HG02798 (cell line): ENCODE results near the gene PLEKHM1.
"Not testable (repeated sequence)": the region's sequence is repeated elsewhere in the genome, so short reads cannot be mapped to it uniquely, and the experiment has no call there.

ENCODE experiments used
- ATAC-seq: cut with Tn5 transposase; IDR thresholded peaks from one replicate; pipeline ENCODE4 v1.9.1; 2021; ENCODE audit warnings: mild to moderate bottlenecking; ENCODE audit not compliant: unreplicated experiment, poor library complexity

PLEKHM1 gene

DNA sequence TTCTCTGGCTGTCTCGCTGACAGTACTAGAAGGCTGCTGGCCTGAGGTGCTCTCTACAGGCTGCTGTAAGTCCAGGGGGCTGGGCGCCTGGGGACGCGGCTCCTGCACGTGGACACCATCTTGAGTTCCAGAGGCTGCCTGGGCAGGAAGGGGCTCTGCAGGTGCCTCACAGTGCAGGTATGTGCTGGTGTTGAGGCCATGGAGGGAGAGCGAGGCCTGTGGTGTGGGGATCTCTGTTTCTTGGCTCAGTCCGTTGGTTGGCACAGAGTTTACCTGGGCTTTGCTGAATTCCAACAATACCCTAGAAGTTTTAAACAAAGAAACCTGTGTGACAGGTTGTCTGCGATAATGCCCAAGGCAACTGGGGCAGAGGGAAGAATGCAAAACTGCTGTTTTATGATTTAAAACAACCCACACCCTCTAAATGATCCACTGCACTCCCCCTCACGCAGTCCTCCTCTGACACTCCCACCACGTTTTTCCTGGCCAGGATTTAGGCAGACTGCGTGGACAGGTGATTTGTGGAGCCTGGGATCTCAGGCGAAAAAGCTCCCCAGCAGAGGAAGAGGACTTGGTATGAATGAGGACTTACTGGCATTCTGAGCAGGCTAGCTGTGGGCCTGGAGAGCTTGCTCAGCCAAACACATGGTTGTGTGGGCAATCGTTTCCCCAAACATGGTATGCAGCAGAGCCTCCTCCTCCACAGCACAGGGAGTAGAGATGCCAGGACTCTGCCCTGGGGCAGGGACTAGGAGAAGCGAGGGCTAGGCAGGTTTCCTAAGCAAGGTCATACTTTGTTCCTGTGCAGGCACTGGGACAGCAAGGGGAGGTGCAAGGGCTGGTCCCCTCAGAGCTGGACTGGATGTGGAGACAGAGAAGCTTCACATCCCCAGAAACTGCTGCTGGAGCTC lies 22.0 kb downstream of the PLEKHM1 start:
- ATAC-seq: not testable (repeated sequence)

DNA sequence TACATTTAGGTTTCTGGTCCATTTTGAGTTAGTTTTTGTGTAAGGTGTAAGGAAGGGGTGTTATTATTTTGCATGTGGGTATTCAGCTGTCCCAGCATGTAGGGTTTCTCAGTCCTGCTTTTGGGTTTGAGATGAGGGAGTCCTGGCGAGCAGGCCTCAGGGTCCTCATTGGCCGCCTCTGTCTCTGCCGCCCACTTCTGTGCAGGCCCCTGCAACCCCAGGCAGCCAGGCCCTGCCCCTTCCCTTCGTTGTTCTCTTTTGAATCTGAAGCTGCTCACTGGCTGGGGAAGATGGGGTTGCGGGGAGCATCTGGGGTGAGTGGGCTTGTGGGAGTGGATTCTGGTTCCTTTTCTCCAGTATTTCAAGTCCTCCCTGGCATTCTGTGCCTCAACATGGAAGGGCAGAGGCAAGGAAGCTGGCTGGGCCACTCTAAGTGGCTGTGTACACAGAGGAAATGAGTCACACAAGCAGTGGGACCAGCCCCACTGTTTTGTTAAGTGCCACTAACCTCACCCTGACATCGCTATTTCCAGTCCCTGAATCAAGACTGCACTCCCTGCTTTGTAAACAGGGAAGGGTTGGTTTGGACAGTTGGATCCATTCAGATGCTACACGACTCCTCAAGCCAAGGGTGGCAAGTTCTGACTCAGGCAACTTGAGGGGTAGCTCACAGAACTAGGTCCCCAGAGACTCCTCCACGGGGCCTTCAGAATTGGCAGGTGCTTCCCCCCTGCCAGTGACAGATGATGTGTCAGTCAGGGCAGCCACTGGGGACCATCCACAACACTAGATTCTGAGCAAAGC lies 28.8 kb downstream of the PLEKHM1 start:
- peak; percentile 87 for ATAC-seq

DNA sequence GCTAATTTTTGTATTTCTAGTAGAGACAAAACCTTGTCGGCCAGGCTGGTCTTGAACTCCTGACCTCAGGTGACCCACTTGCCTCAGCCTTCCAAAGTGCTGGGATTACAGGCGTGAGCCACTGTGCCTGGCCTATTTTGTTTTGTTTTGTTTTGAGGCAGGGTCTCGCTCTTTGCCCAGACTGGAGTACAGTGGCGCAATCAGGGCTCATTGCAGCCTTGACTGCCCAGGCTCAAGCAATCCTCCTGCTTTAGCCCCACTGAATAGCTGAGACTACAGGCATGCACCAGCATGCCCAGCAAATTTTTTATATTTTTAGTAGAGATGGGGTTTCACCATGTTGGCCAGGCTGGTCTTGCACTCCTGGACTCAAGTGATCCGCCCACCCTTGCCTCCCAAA lies 30.1 kb downstream of the PLEKHM1 start:
- not testable (repeated sequence) for ATAC-seq

DNA sequence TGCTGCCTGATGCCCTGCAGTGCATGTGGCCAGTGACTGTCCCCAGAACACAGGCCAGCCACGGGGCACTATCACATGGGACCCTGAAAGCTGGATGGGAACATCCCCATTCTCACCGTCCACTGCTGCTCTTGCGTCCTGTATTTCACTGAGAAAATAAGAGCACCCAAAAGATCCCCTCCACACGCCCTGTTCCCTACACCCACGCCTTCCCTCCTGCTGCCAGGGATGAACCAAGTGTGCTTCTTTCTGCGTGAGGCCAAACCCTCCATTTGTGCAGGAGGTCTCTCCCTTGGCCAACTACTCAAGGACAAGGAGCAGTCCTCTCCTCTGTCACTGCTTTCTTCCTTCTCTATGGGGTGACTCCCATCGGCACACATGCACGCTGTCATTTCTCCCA lies 36.2 kb downstream of the PLEKHM1 start:
- ATAC-seq: not testable (repeated sequence)

DNA sequence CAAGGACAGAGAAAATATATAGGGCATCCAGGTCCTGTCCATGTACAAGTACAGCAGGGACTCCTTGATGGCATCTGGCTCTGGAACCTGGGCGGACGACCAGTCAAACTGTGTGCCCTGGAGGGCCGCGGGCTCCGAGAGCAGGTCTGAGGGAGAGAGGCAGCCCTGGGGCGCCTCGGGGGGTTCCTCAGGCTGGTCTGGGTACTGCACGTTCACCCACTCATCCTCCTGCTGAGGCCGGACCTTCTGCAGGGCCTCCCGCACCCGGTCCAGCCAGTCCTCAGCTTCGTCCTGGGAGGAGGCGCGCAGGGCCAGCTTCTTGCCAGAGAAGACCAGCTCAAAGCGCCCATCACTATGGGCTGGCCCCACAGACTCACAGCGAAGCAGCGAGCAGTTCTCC lies 36.8 kb downstream of the PLEKHM1 start:
- ATAC-seq: not testable (repeated sequence)

DNA sequence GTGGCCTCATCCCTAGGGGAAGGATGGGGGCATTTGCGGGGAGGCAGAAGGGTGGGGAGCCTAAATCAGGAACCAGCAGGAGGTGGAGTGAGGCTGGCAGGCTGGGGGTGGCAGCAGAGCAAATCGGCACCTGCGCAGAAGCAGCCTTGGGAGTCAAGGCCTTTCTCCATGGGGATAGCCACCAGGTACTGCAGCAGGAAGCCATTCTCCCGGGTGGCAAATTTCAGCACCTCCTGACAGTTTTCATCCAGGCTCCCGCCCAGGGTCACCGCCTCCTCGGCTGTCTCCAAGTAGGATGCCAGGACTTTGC lies 37.3 kb downstream of the PLEKHM1 start:
- ATAC-seq: not testable (repeated sequence)

DNA sequence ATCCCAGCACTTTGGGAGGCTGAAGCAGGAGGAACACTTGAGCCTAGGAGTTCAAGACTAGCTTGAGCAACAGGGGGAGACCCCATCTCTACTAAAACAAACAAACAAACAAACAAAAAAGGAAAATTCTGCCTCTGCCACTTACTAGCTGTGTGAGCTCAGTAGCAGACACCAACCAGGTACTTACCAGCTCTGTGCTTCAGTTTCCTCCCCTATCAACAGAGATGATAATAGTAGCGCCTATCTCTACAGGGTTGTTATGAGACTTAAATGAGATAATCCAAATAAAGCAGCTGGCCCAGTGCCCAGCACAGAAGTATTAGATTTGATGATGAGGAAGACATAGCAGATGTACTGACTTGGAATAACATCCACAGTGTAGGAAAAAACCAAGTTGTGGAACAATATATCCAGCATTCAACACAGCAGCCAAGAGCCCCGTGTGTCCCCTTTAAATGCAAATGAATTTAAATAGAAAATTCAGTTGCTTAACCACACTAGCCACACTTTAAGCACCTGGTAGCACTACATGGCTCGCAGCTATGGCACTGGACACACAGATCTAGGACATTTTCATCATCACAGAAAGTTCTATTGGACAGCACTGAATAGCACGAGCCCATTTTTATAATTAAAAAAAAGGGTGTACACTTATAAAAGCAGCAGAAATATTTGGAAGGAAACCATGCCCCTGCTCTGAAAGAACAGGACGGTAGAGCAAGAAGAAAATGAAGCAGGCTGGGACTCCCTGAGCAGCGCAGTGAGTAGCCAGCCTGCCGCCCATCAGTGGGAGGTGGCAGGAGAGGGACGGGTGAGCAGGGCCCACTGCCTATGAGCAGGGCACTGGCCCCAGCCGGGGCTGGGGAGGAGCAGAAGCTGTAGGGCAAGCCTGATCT lies 37.9 kb downstream of the PLEKHM1 start:
- peak; percentile 47 for ATAC-seq

DNA sequence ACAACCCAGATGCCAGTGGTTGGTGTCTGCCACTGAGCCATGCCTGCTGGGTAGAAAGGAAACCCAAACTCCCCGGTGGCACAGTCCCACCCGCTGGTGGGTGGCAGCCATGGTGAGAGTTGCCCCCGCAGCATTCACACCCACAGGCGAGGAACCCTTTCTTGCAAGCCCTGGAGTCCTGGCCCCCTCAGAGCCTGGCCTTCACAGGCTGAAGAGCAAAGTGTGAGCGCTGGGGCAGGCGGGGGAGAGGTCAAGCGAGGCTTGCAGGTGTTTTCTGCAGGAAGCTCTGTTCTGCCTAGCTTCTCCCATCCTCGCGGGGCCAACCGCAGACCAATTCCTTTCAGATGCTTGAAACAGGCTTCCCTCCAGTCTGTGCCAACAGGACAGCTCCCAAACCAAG lies 38.9 kb downstream of the PLEKHM1 start:
- not testable (repeated sequence) for ATAC-seq

DNA sequence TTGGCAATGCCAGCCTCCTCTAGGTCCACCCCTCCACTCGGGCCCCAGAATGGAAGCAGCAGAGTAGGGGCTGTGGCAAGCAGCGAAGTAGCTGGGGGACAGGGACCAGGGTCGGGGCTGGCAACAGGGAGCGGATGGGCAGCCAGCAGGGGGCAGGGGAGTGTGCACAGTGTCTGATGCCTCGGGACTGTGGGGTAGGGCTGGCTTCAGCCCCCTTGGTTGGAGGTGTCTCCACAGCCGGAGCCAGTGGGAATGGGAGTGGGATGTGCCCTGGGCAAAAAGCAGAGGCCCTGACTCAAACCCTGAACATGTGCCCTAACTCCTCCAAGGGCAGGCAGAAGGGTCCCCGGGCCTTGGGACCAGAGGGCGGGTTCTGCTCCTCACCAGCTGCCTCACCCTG lies 39.4 kb downstream of the PLEKHM1 start:
- no peak for ATAC-seq

DNA sequence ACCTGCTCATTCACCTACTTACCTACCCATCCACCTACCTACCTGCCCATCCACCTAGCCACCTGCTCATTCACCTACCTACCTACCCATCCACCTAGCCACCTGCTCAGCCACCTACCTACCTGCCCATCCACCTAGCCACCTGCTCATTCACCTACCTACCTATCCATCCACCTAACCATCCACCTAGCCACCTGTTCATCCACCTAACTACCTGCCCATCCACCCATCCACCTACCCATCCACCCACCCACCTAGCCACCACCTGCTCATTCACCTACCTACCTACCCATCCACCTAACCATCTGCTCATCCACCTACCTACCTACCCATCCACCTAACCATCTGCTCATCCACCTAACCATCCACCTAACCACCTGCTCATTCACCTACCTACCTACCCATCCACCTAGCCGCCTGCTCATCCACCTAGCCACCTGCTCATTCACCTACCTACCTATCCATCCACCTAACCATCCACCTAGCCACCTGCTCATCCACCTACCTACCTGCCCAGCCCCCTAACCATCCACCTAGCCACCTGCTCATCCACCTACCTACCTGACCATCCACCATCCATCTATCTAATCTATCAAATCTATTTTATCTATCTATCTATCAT lies 40.7 kb downstream of the PLEKHM1 start:
- not testable (repeated sequence) for ATAC-seq

DNA sequence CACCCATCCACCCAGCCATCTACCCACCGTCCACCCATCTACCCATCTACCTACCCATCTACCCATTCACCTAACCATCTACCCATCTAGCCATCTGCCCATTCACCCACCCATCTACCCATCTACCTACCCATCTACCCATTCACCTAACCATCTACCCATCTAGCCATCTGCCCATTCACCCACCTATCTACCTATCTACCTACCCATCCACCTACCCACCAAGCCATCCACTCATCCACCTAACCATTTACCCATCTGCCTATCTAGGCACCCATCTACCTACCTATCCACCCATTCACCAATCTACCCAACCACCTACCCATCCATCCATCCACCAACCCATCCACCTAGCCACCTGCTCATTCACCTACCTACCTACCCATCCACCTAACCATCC lies 41.3 kb downstream of the PLEKHM1 start:
- not testable (repeated sequence) for ATAC-seq

DNA sequence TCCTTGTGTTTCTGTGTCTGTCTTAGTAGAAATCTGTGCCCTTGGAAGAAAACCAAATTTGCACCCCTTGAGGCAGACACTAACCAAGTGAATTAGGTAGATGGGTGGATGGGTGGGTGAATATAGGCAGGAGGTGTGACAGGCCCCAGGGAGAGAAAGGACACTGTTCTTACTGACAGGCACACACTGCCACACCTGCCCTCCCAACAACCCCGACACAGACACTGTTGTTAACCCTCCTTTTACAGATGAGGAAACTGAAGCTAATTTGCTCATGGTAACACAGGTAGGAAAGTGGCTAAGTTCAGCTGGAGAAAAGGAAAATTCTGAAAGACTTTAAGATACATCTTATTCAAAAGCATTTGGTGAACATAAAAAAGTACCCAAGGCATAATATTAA lies 42.0 kb downstream of the PLEKHM1 start:
- not testable (repeated sequence) for ATAC-seq

DNA sequence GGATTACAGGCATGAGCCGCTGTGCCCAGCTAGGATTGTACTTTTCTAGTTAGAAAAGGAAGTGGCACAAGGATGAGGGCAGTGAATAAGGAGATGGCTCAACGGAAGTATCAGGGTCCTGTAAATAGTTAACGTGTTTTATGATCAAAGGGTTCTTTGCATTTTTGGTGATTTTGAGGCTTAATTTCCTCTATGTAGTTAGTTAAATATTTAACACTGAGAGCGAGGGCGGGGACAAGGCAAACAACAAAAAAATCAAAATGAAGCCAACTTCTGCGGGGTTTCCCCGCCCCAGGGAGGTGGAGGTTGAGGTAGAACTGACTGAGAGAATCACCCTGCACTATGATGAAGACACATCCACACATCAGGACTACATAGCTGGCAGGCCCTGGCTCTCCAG lies 42.5 kb downstream of the PLEKHM1 start:
- not testable (repeated sequence) for ATAC-seq

DNA sequence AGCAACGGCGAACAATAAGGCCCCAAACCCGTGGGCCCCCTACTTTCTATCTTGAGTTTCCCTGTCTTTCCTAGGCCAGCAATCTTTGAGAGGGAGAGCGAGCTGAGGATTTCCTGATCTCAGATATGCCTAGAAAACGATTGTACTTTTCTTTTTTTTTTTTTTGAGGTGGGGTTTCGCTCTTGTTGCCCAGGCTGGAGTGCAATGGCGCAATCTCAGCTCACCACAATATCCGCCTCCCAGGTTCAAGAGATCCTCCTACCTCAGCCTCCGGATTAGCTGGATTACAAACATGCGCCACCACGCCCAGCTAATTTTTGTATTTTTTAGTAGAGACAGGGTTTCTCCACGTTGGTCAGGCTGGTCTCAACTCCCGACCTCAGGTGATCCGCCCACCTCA lies 42.9 kb downstream of the PLEKHM1 start:
- ATAC-seq: not testable (repeated sequence)

DNA sequence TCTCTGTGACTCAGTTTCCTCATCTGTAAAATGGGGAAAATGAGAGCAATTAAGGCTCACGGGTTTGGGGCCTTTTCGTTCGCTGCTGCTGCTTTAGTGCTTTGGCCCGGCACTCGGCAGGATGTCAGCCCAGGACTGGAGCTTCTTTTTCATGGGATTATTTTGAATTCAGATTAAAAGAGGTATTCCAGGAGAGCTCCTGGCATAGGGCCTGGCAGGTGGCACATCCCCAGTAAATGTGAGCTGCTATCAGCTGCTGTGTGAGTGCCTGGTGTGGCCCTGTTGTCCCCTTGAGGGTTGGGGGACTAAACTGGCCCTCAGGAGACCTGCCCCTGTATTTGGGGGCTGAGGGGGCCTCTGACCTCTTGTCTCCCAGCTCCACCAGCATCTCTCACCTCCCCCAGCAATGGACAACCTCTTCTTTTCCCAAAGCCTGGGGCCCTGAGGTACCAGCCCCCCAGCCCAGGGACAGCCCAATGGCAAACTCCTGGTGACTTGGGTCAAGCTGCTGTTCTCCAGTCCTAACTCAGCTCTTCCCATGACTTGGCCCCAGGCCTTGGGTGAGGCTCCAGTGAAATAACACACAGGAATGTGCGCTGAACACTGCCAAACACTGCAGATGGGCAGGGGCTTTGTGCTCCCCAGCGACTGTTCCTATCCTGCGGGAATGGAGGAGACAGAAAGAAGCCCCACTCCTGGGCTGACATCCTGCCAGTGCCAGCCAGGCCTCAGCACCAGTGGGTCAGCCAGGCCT lies 43.5 kb downstream of the PLEKHM1 start:
- not testable (repeated sequence) for ATAC-seq

DNA sequence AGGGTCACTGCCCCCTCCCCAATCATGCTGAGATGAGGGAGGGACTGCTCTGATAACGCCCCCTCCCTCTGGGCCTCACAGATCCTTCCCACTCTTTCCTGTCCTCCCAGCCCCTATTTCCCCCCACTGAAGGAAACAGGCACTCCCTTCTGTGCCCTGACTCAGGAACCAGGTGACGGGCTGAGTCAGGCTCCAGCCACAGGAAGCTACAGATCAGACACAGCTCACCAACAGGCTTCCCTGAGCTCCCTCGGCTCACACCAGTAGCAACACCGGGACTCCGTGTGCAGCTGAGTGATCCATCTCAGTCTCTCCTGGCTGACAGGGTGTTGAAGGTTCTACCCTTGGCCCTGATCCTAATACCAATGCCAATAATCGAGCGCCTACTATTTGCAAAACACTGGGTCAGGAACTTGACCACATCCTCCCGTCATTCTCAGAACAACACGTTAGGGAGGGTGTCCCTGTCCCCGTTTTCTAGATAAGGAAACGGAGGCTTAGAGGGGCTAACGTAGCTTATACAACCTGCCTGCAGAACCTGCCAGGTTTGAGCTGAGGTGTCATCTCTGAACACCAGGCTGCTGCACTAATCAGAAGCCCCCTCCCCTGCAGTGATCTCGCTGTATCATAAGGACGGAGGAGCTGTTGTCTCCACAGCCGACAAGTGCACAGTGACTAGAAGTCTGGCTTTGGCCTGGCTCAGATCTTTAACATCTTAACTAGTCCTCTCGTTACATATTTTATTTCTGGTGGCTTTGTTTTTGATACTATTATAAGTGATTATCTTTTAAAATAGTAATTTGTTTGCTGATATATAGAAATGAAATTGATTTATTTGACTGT lies 44.4 kb downstream of the PLEKHM1 start:
- not testable (repeated sequence) for ATAC-seq

DNA sequence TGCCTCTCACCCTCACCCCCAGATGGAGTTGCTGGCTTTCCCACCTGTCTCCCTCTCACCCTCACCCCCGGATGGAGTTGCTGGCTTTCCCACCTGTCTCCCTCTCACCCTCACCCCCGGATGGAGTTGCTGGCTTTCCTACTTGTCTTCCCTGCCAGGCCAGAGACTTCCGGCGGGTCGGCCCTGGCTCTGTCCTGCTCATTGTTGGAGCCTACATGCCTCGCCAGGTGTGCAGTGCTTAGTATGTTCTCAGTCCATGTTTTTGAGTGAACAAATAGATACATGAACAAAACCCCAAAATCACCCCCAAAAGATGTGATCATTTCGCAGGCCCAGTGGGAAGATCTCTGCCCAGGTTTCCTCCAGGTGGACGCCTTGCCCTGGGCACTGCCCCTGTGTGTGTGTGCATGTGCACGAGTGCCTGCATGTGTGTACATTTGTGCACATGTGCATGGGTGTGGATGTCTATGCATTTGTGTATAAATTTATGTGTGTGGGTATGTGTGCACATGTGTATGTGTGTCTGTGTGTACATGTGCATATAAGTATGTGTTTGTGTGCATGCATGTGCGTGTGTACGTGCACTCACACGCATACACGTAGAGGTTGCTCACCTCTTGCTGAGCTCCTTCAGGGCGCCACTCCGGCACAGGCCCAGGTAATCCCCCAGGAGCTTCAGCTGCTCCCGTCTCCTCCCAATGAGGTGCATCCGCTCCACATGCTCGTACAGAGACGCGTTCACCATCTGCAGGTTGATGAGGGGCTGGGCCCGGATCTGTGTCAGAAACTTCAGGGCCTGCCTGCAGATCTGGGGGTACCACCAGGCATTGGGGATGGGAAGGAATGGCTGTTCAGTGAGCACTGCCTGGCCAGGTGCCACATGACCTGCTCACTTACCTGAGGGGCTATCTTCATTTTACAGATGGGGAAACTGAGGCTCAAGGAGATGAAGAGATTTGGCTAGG lies 45.4 kb downstream of the PLEKHM1 start:
- ATAC-seq: not testable (repeated sequence)
